ENCODE results near the gene SNRNP25. TPM values are rescaled to one million over a fixed set of nuclear protein-coding genes. Genes with fewer than 3 reads are reported as not detected.
"Not testable (repeated sequence)": the region's sequence is repeated elsewhere in the genome, so short reads cannot be mapped to it uniquely, and the experiment has no call there.

Gene SNRNP25
- total and polyA plus RNA-seq, 3 experiments from 2014 or later: 16.3 to 110 (median 108) TPM

DNA sequence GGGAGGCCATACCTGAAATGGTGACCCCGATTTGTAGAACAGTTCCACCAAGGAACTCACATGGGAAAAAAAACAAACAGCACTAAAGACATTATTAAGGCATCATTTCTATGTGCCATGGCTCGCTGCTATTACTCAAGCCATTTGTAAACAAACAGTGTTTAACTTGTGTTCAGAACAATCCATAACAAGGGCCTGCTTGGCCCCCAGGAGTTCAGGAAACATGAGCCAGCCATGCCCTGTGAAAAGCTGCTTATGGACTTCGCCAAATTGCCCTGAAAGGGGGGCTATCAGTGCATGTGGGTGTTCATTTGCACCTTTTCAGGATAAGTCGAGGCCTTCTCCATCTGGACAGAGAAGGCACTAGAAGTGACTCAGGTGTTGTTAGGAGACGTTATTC, 8.2 kb upstream of the SNRNP25 start:
- Histone ChIP-seq H3K27me3 (ENCODE audit: insufficient read depth, low read length, poor library complexity, severe bottlenecking) (no peaks in the 10 kb centered on the region), H3K4me1 (ENCODE audit: insufficient read depth, low read length) (no peaks in the 10 kb centered on the region), H3K4me3 (ENCODE audit: low read length) (no peak overlapping the region), H3K9me3 (ENCODE audit: low read length) (no peaks in the 10 kb centered on the region), H3K27ac (ENCODE audit: low read depth, low read length) (no peak overlapping the region), H3K36me3 (ENCODE audit: insufficient read depth, low read length) (peaks cover 22% of the 10 kb centered on the region)
- Mint-ChIP-seq H3K9me3 (no peaks in the 10 kb centered on the region), H3K4me1 (peaks cover 27 to 28% (median 28%) of the 10 kb centered on the region in 3 donors), H3K4me3 (peak overlapping the region in 1 of 7 donors; percentile 40), H3K27ac (no peak overlapping the region), H3K27me3 (no peaks in the 10 kb centered on the region), H3K36me3 (peaks cover 0 to 67% (median 20%) of the 10 kb centered on the region in 3 donors)
- DNase-seq: no peak
- CTCF ChIA-PET: interaction anchor here (1.1 kb wide), 1 partner anchor 52 kb away, joined by 3 read pairs; no protein-coding TSS in a partner anchor
- POLR2A ChIA-PET: no interaction called here

DNA sequence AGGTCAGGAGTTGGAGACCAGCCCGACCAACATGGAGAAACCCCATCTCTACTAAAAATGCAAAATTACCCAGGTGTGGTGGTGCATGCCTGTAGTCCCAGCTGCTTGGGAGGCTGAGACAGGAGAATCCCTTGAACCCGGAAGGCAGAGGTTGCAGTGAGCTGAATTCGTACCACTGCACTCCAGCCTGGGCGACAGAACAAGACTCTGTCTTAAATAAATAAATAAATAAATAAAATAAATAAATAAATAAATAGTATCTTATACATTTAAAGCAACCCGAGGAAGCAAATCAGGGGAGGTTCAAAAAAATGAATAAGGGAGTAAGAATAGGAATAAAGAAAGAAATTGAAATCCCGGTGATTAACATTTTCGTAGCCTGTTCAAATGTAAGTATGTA, 7.1 kb upstream of the SNRNP25 start:
- POLR2A ChIA-PET: not testable (repeated sequence)

GRCh38 chr16:47234-47633, 6.4 kb upstream of the SNRNP25 start:
- no peak for DNase-seq

More for the DNA sequence above, 7.1 kb upstream of the SNRNP25 start:
- H3K36me3 ChIP-seq (ENCODE audit: insufficient read depth, low read length): peaks cover 22% of the 10 kb centered on the region
- CTCF ChIA-PET: interaction anchor here (1.1 kb wide), 1 partner anchor 19 kb away, joined by 4 read pairs; no protein-coding TSS in a partner anchor
- not testable (repeated sequence) for H3K9me3 ChIP-seq (ENCODE audit: low read length); H3K4me3 ChIP-seq (ENCODE audit: low read length); H3K27ac Mint-ChIP-seq; H3K4me1 ChIP-seq (ENCODE audit: insufficient read depth, low read length); H3K27ac ChIP-seq (ENCODE audit: low read depth, low read length); H3K9me3 Mint-ChIP-seq; H3K27me3 ChIP-seq (ENCODE audit: insufficient read depth, low read length, poor library complexity, severe bottlenecking); DNase-seq; H3K27me3 Mint-ChIP-seq; H3K4me3 Mint-ChIP-seq
- Mint-ChIP-seq H3K4me1 (peaks cover 32 to 38% (median 36%) of the 10 kb centered on the region in 3 donors), H3K36me3 (peaks cover 0 to 75% (median 20%) of the 10 kb centered on the region in 3 donors)

DNA sequence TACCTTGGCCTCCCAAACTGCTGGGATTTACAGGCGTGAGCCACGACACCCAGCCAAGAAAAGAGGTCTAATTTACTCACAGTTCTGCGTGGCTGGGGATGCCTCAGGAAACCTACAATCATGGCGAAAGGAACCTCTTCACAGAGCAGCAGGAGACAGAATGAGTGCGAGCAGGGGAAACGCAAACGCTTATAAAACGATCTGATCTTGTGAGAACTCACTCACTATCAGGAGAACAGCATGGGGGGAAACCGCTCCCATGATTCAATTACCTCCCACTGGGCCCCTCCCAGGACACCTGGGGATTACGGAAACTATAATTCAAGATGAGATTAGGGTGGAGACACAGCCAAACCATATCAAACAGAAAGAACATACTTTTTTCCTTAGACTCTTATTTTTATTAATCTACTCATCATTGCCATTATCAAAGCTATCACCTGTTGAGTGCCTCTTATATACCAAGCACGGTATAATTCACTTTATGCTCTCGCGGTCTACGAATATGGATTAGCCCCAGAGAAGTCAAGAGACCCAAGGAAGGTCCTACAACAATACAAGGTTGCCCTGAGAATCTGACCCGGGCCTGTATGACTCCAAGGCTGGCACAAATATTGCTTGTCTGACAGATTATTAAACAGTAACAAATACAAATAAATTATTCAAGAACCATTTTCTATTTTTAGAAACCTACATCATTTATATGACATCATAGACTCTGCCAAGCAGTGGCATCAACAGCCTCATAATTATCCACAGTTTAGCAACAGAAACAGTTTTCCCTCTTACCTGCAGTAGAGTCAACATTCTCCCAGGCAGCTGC, 2.6 kb upstream of the SNRNP25 start:
- no peaks in the 10 kb centered on the region for H3K27me3 ChIP-seq (ENCODE audit: insufficient read depth, low read length, poor library complexity, severe bottlenecking)
- no peak overlapping the region for H3K27ac ChIP-seq (ENCODE audit: low read depth, low read length)
- H3K9me3 ChIP-seq (ENCODE audit: low read length): no peaks in the 10 kb centered on the region
- H3K36me3 Mint-ChIP-seq: peaks cover 0 to 48% (median 8%) of the 10 kb centered on the region in 3 donors
- H3K4me1 ChIP-seq (ENCODE audit: insufficient read depth, low read length): peaks cover 15% of the 10 kb centered on the region
- H3K27ac Mint-ChIP-seq: peak overlapping the region in 3 of 8 donors; percentile 50 to 66 (median 51)
- H3K27me3 Mint-ChIP-seq: no peaks in the 10 kb centered on the region
- ChIA-PET POLR2A (no interaction called here), CTCF (no interaction called here)
- H3K36me3 ChIP-seq (ENCODE audit: insufficient read depth, low read length): peaks cover 10% of the 10 kb centered on the region
- DNase-seq: no peak
- H3K4me1 Mint-ChIP-seq: peaks cover 33 to 45% (median 34%) of the 10 kb centered on the region in 3 donors
- peak overlapping the region; percentile 43 to 98 (median 62) for H3K4me3 Mint-ChIP-seq
- H3K4me3 ChIP-seq (ENCODE audit: low read length): no peak overlapping the region
- no peaks in the 10 kb centered on the region for H3K9me3 Mint-ChIP-seq

More at GRCh38 chr16:47234-47633, 6.4 kb upstream of the SNRNP25 start:
- Mint-ChIP-seq H3K27ac (peak overlapping the region in 1 of 8 donors; percentile 63), H3K4me1 (peaks cover 28 to 38% (median 35%) of the 10 kb centered on the region in 3 donors), H3K27me3 (no peaks in the 10 kb centered on the region), H3K4me3 (no peak overlapping the region), H3K36me3 (peaks cover 0 to 70% (median 20%) of the 10 kb centered on the region in 3 donors), H3K9me3 (no peaks in the 10 kb centered on the region)
- Histone ChIP-seq H3K9me3 (ENCODE audit: low read length) (no peaks in the 10 kb centered on the region), H3K27me3 (ENCODE audit: insufficient read depth, low read length, poor library complexity, severe bottlenecking) (no peaks in the 10 kb centered on the region), H3K36me3 (ENCODE audit: insufficient read depth, low read length) (peaks cover 22% of the 10 kb centered on the region), H3K4me1 (ENCODE audit: insufficient read depth, low read length) (peaks cover 13% of the 10 kb centered on the region), H3K4me3 (ENCODE audit: low read length) (no peak overlapping the region), H3K27ac (ENCODE audit: low read depth, low read length) (no peak overlapping the region)
- ChIA-PET POLR2A (no interaction called here), CTCF (no interaction called here)

DNA sequence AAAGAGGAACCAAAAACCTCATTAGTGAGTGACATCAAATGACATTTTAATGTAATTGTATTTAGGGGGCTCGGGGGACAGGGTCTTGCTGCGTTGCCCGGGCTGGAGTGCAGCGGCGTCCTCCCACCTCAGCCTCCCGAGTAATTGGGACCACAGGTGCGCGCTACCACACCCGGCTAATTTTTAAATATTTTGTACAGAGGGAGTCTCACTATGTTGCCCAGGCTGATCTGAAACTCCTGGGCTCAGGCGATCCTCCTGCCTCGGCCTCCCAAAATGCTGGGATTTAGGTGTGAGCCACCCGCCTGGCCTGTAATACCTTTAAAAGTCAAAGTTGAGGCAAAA, 581 bp downstream of the SNRNP25 start:
- Mint-ChIP-seq H3K4me3 (peak overlapping the region; percentile 92 to 99 (median 96)), H3K27me3 (no peaks in the 10 kb centered on the region), H3K27ac (peak overlapping the region in 6 of 8 donors; percentile 17 to 92 (median 66)), H3K36me3 (peaks cover 0 to 38% (median 5%) of the 10 kb centered on the region in 3 donors), H3K4me1 (peaks cover 27 to 40% (median 29%) of the 10 kb centered on the region in 3 donors), H3K9me3 (no peaks in the 10 kb centered on the region)
- Histone ChIP-seq H3K27me3 (ENCODE audit: insufficient read depth, low read length, poor library complexity, severe bottlenecking) (no peaks in the 10 kb centered on the region), H3K36me3 (ENCODE audit: insufficient read depth, low read length) (no peaks in the 10 kb centered on the region), H3K4me1 (ENCODE audit: insufficient read depth, low read length) (peaks cover 15% of the 10 kb centered on the region), H3K9me3 (ENCODE audit: low read length) (no peaks in the 10 kb centered on the region), H3K27ac (ENCODE audit: low read depth, low read length) (peak overlapping the region; percentile 78), H3K4me3 (ENCODE audit: low read length) (peak overlapping the region; percentile 92)
- CTCF ChIA-PET: interaction anchor here (1.2 to 1.6 kb wide), 2 partner anchors 11 to 19 kb away, joined by 4 to 6 read pairs; no protein-coding TSS in a partner anchor
- peak in 1 of 5 donors; percentile 36 for DNase-seq
- POLR2A ChIA-PET: no interaction called here

DNA sequence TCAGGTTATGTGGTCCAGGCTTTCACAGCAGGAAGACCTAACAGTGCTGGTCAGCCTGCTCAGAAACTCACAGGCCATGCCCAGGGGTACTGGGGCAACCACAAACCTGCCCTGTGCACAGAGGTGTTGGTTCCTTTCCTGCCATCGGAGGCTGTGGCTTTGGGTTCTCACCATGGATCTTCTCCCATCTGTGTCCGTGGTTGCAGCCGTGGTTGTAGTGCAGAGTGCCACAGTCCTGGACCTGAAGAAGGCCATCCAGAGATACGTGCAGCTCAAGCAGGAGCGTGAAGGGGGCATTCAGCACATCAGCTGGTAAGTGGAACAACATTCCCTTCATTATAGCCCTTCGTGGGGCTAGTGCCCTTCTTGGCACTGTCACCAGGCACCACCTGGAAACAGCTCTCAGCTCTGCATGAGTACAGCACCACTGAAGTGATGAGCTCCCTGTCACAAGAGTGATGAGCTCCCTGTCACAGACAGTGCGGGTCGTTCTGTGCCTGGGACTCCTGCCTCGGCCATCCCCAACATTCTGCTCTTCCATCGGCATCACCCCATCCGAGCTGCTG, 2.0 kb downstream of the SNRNP25 start:
- no peak overlapping the region for H3K4me3 ChIP-seq (ENCODE audit: low read length)
- H3K4me1 ChIP-seq (ENCODE audit: insufficient read depth, low read length): peaks cover 15% of the 10 kb centered on the region
- CTCF ChIA-PET: interaction anchor here (0.9 to 1.4 kb wide), 2 partner anchors 51 to 306 kb away, joined by 3 read pairs; no protein-coding TSS in a partner anchor
- no peaks in the 10 kb centered on the region for H3K27me3 ChIP-seq (ENCODE audit: insufficient read depth, low read length, poor library complexity, severe bottlenecking)
- peak overlapping the region in 4 of 7 donors; percentile 39 to 88 (median 60) for H3K4me3 Mint-ChIP-seq
- H3K27me3 Mint-ChIP-seq: no peaks in the 10 kb centered on the region
- peaks cover 0 to 32% (median 2%) of the 10 kb centered on the region in 3 donors for H3K36me3 Mint-ChIP-seq
- no peaks in the 10 kb centered on the region for H3K9me3 ChIP-seq (ENCODE audit: low read length)
- POLR2A ChIA-PET: no interaction called here
- H3K27ac ChIP-seq (ENCODE audit: low read depth, low read length): no peak overlapping the region
- H3K4me1 Mint-ChIP-seq: peaks cover 23 to 33% (median 28%) of the 10 kb centered on the region in 3 donors
- H3K27ac Mint-ChIP-seq: no peak overlapping the region
- H3K36me3 ChIP-seq (ENCODE audit: insufficient read depth, low read length): no peaks in the 10 kb centered on the region
- DNase-seq: no peak
- no peaks in the 10 kb centered on the region for H3K9me3 Mint-ChIP-seq

DNA sequence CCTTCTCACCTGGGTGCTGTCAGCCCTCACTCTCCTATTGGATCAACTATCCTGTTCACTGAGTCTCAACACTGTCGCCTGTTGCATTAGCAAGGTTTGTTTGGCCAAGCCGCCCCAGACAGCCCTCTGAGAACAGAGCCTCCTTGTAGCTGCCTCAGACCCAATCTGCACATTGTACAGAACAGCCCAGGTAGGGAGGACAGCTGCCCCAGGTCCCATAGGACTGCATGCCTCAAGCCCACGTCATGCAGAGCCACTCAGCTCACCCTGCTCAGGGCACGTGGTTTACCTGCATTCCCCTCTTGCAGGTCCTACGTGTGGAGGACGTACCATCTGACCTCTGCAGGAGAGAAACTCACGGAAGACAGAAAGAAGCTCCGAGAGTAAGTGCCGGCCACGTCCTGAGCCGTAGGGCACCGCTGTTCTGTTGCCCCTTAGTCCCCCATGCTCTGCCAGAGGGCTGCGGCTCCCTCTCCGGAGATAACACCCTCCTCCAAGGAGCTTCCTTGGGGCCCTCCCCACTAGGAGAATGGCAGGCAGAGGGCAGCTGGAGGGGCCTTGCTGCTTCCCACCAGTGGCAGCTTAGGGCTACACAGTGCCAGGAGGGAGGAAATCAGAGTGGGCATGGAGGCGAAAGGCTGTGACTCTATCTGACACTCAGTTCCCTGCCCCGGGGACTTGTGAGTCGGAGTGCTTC, 2.8 kb downstream of the SNRNP25 start:
- no peaks in the 10 kb centered on the region for H3K27me3 ChIP-seq (ENCODE audit: insufficient read depth, low read length, poor library complexity, severe bottlenecking)
- Mint-ChIP-seq H3K27ac (no peak overlapping the region), H3K4me1 (peaks cover 17 to 26% (median 20%) of the 10 kb centered on the region in 3 donors), H3K27me3 (no peaks in the 10 kb centered on the region), H3K9me3 (no peaks in the 10 kb centered on the region), H3K36me3 (peaks cover 0 to 25% (median 2%) of the 10 kb centered on the region in 3 donors), H3K4me3 (peak overlapping the region in 4 of 7 donors; percentile 39 to 88 (median 60))
- DNase-seq: peak in 1 of 5 donors; percentile 41
- no peak overlapping the region for H3K4me3 ChIP-seq (ENCODE audit: low read length)
- no peaks in the 10 kb centered on the region for H3K36me3 ChIP-seq (ENCODE audit: insufficient read depth, low read length)
- POLR2A ChIA-PET: no interaction called here
- CTCF ChIA-PET: interaction anchor here (0.8 to 1.4 kb wide), 3 partner anchors 9 to 306 kb away, joined by 3 read pairs; no protein-coding TSS in a partner anchor
- no peak overlapping the region for H3K27ac ChIP-seq (ENCODE audit: low read depth, low read length)
- H3K4me1 ChIP-seq (ENCODE audit: insufficient read depth, low read length): peaks cover 11% of the 10 kb centered on the region
- no peaks in the 10 kb centered on the region for H3K9me3 ChIP-seq (ENCODE audit: low read length)
